PC-9 (cell line): ENCODE results near the gene FHL1. TPM values are rescaled to one million over a fixed set of nuclear protein-coding genes. Genes with fewer than 3 reads are reported as not detected.
"Not testable (repeated sequence)": the region's sequence is repeated elsewhere in the genome, so short reads cannot be mapped to it uniquely, and the experiment has no call there.

ENCODE experiments used
- BruUV-seq: library from RNA; stranded (reverse); fragments of 400-500 nt; replicated peaks from 2 replicates; lab custom pipeline; 2021; lab: Mats Ljungman, UMichigan
- CTCF ChIA-PET: fragments of 300-600 bp; sonication (Branson Sonifier 250); formaldehyde crosslinking; loops from one replicate; lab custom pipeline; 2022; ENCODE audit warnings: antibody characterized with exemption; lab: Charles Lee
- POLR2A ChIA-PET: fragments of 300-600 bp; sonication (Branson Sonifier 250); formaldehyde crosslinking; loops from one replicate; lab custom pipeline; 2022; ENCODE audit warnings: antibody characterized with exemption; ENCODE audit not compliant: unreplicated experiment; lab: Charles Lee
- DNase-seq, 2 experiments: peaks; one replicate each; pipeline versions ENCODE4 v3.0.0 to v3.0.0-alpha.2; 2015 to 2022; ENCODE audit warnings: mixed read lengths in 1 of 2
- H2AFZ ChIP-seq: fragments of 200-600 bp; sonication (generic); 2 replicates; pipeline ENCODE4 v1.8.1; 2017; ENCODE audit warnings: antibody characterized with exemption
- H3F3A ChIP-seq: fragments of 200-600 bp; sonication (generic); 2 replicates; pipeline ENCODE4 v1.8.1; 2017; ENCODE audit warnings: antibody characterized with exemption, mild to moderate bottlenecking, low read depth; ENCODE audit not compliant: insufficient read depth
- H3K27ac ChIP-seq: fragments of 200-600 bp; sonication (generic); 2 replicates; pipeline ENCODE4 v1.6.1; 2016; ENCODE audit warnings: mixed run types
- H3K27me3 ChIP-seq: fragments of 200-600 bp; sonication (generic); 2 replicates; pipeline ENCODE4 v1.6.1; 2016; ENCODE audit warnings: low read depth, mixed run types; ENCODE audit not compliant: insufficient read depth
- H3K36me3 ChIP-seq: fragments of 200-600 bp; sonication (generic); 2 replicates; pipeline ENCODE4 v1.6.1; 2016; ENCODE audit warnings: low read depth, mixed run types
- H3K4me1 ChIP-seq: fragments of 200-600 bp; sonication (generic); replicated peaks from 2 replicates; pipeline ENCODE4 v1.6.1; 2016; ENCODE audit warnings: mixed run types; ENCODE audit not compliant: insufficient read depth
- H3K4me2 ChIP-seq: fragments of 200-600 bp; sonication (generic); 2 replicates; pipeline ENCODE4 v1.6.1; 2017; ENCODE audit warnings: mixed run types
- H3K4me3 ChIP-seq: fragments of 200-600 bp; sonication (generic); 2 replicates; pipeline ENCODE4 v1.6.1; 2016; ENCODE audit warnings: mixed run types
- H3K79me2 ChIP-seq: fragments of 200-600 bp; sonication (generic); 2 replicates; pipeline ENCODE4 v1.6.1; 2017; ENCODE audit warnings: low read depth, mixed run types
- H3K9me2 ChIP-seq: fragments of 200-600 bp; sonication (generic); 2 replicates; pipeline ENCODE4 v1.8.1; 2017; ENCODE audit warnings: mild to moderate bottlenecking; ENCODE audit not compliant: insufficient read depth
- H3K9me3 ChIP-seq: fragments of 200-600 bp; sonication (generic); 2 replicates; pipeline ENCODE4 v1.8.1; 2016; ENCODE audit warnings: low read depth; ENCODE audit not compliant: insufficient read depth
- H4K20me1 ChIP-seq: fragments of 200-600 bp; sonication (generic); 2 replicates; pipeline ENCODE4 v1.8.1; 2017; ENCODE audit not compliant: insufficient read depth
- CTCF ChIP-seq: fragments of 200-600 bp; sonication (generic); conservative IDR thresholded peaks from 2 replicates; pipeline ENCODE4 v1.6.1; 2017; ENCODE audit warnings: mixed run types, antibody characterized with exemption, mild to moderate bottlenecking, moderate library complexity
- EZH2 ChIP-seq: fragments of 200-600 bp; sonication (generic); IDR thresholded peaks from 2 replicates; pipeline ENCODE4 v1.8.0; 2017; ENCODE audit warnings: antibody characterized with exemption, low read depth
- intact Hi-C: fragments of 100-400 bp; cut with micrococcal nuclease; formaldehyde crosslinking; loops from one replicate; pipeline ENCODE4 v1.10.0; 2022; ENCODE audit not compliant: unreplicated experiment
- total RNA-seq: library from RNA; stranded (reverse); gene quantifications from 2 replicates; pipeline ENCODE4 v1.2.3, GENCODE V29; 2021

FHL1 gene
- total RNA-seq, 1 experiment from 2014 or later: 0.65 TPM

GRCh38 chrX:136227948-136228838 is 80.9 kb downstream of the FHL1 start:
- Histone ChIP-seq H3K4me1 (0 out of 2 replicates have a peak, but pooled peaks cover 7% of the 10 kb centered on the region), H3K4me3 (no peak overlapping the region), H3K4me2 (no peak overlapping the region), H3K27ac (no peak overlapping the region), H3K27me3 (no peaks in the 10 kb centered on the region), H3K36me3 (peaks cover 46% of the 10 kb centered on the region), H3K79me2 (no peaks in the 10 kb centered on the region), H3K9me2 (no peaks in the 10 kb centered on the region), H3K9me3 (no peaks in the 10 kb centered on the region), H3F3A (no peaks in the 10 kb centered on the region; the same call in 1 of the 2 replicates), H2AFZ (no peak overlapping the region), H4K20me1 (no peaks in the 10 kb centered on the region)
- TF ChIP-seq CTCF (no peak), EZH2 (no peak)
- intact Hi-C loops: no loop called here
- BruUV-seq: no TSS peak
- CTCF ChIA-PET: no interaction called here
- no peak for DNase-seq
- POLR2A ChIA-PET: no interaction called here

DNA sequence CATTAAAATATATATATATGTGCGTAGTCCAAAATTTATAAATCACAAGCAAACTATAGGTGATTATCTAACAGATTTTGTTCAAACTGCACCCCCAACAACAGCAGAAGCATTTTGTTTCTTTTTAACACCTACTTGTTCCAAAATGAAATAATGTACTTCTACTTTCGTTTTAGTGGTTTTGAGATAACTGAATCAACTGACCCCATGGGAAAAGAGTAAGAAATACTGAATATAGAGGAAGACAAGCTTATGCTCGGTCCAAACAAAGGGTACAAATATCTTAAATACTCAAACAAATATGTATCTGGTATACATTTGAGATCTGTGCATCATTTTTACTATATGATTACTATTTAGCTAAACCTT is 81.5 kb downstream of the FHL1 start:
- H3K4me1 ChIP-seq: 0 out of 2 replicates have a peak, but pooled peaks cover 7% of the 10 kb centered on the region
- no peaks in the 10 kb centered on the region for H3K9me3 ChIP-seq
- DNase-seq: no peak
- peaks cover 44% of the 10 kb centered on the region for H3K36me3 ChIP-seq
- TF ChIP-seq CTCF: no peak
- TF ChIP-seq EZH2: no peak
- no peak overlapping the region for H2AFZ ChIP-seq
- no peaks in the 10 kb centered on the region for H3K9me2 ChIP-seq
- no peak overlapping the region for H3K4me3 ChIP-seq
- H3K79me2 ChIP-seq: no peaks in the 10 kb centered on the region
- no peaks in the 10 kb centered on the region for H4K20me1 ChIP-seq
- ChIA-PET POLR2A (interaction anchor here (0.6 kb wide), 1 partner anchor 25 kb away, joined by 5 read pairs; no protein-coding TSS in a partner anchor), CTCF (no interaction called here)
- no peak overlapping the region for H3K27ac ChIP-seq
- intact Hi-C loops: no loop called here
- no TSS peak for BruUV-seq
- no peak overlapping the region for H3K4me2 ChIP-seq
- H3K27me3 ChIP-seq: no peaks in the 10 kb centered on the region
- no peaks in the 10 kb centered on the region; the same call in 1 of the 2 replicates for H3F3A ChIP-seq

GRCh38 chrX:136237074-136237473 is 89.7 kb downstream of the FHL1 start:
- ChIA-PET CTCF (no interaction called here), POLR2A (no interaction called here)
- Histone ChIP-seq H3K9me2 (no peaks in the 10 kb centered on the region), H3K4me1 (no peaks in the 10 kb centered on the region), H2AFZ (no peak overlapping the region), H3K4me2 (no peak overlapping the region), H3K4me3 (no peak overlapping the region), H3F3A (no peaks in the 10 kb centered on the region; the same call in 1 of the 2 replicates), H3K9me3 (no peaks in the 10 kb centered on the region), H3K27ac (no peak overlapping the region), H4K20me1 (no peaks in the 10 kb centered on the region), H3K36me3 (peaks cover 45% of the 10 kb centered on the region), H3K79me2 (no peaks in the 10 kb centered on the region), H3K27me3 (no peaks in the 10 kb centered on the region)
- BruUV-seq: no TSS peak
- no peak for DNase-seq
- intact Hi-C loops: no loop called here
- no peak for TF ChIP-seq CTCF
- no peak for TF ChIP-seq EZH2

DNA sequence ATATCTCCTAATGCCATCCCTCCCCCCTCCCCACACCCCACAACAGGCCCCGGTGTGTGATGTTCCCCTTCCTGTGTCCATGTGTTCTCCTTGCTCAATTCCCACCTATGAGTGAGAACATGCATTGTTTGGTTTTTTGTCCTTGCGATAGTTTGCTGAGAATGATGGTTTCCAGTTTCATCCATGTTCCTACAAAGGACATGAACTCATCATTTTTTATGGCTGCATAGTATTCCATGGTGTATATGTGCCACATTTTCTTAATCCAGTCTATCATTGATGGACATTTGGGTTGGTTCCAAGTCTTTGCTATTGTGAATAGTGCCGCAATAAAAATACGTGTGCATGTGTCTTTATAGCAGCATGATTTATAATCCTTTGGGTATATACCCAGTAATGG is 90.5 kb downstream of the FHL1 start:
- H3K4me2 ChIP-seq, H3K4me1 ChIP-seq, H4K20me1 ChIP-seq, POLR2A ChIA-PET, BruUV-seq, H3K27me3 ChIP-seq, H3K4me3 ChIP-seq, H3K79me2 ChIP-seq, DNase-seq, H3F3A ChIP-seq, H3K9me3 ChIP-seq, intact Hi-C loops, H3K9me2 ChIP-seq, H3K27ac ChIP-seq, H2AFZ ChIP-seq, CTCF ChIA-PET: not testable (repeated sequence)
- peaks cover 43% of the 10 kb centered on the region for H3K36me3 ChIP-seq
